ENCODE measurements around the gene LEPROT.
A peak's percentile ranks its signal among the peaks of the same experiment; 100 is the strongest.

Gene LEPROT

GRCh38 chr1:65417729-65418128 lies 2.7 kb upstream of the LEPROT start:
- in situ Hi-C loops (cut with HindIII; ENCODE audit: low sequenced_read_pairs): no loop called here
- no peak for DNase-seq (ENCODE audit: low read depth, low spot score)
- H3K4me3 ChIP-seq (ENCODE audit: low read depth, low read length): no peak overlapping the region
- TF ChIP-seq CTCF (IDR thresholded peaks at IDR 0.05; ENCODE audit: low read depth, low read length): no peak

GRCh38 chr1:65418522-65419185 lies 1.8 kb upstream of the LEPROT start:
- TF ChIP-seq CTCF (IDR thresholded peaks at IDR 0.05; ENCODE audit: low read depth, low read length): no peak
- no peak overlapping the region for H3K4me3 ChIP-seq (ENCODE audit: low read depth, low read length)
- in situ Hi-C loops (cut with HindIII; ENCODE audit: low sequenced_read_pairs): no loop called here
- DNase-seq (ENCODE audit: low read depth, low spot score): no peak

GRCh38 chr1:65419681-65420589 lies 533 bp upstream of the LEPROT start:
- no peak for TF ChIP-seq CTCF (IDR thresholded peaks at IDR 0.05; ENCODE audit: low read depth, low read length)
- H3K4me3 ChIP-seq (ENCODE audit: low read depth, low read length): peak overlapping the region; percentile 83
- in situ Hi-C loops (cut with HindIII; ENCODE audit: low sequenced_read_pairs): no loop called here
- DNase-seq (ENCODE audit: low read depth, low spot score): peak; percentile 98

GRCh38 chr1:65421351-65422025 lies 1.0 kb downstream of the LEPROT start:
- in situ Hi-C loops (cut with HindIII; ENCODE audit: low sequenced_read_pairs): no loop called here
- peak overlapping the region; percentile 83 for H3K4me3 ChIP-seq (ENCODE audit: low read depth, low read length)
- TF ChIP-seq CTCF (IDR thresholded peaks at IDR 0.05; ENCODE audit: low read depth, low read length): no peak
- no peak for DNase-seq (ENCODE audit: low read depth, low spot score)

- in situ Hi-C loops (cut with HindIII; ENCODE audit: low sequenced_read_pairs): no loop called here
- H3K4me3 ChIP-seq (ENCODE audit: low read depth, low read length): peak overlapping the region; percentile 83
- DNase-seq (ENCODE audit: low read depth, low spot score): peak; percentile 79
- no peak for TF ChIP-seq CTCF (IDR thresholded peaks at IDR 0.05; ENCODE audit: low read depth, low read length)
These were observed 2.1 kb downstream of the LEPROT start for GRCh38 chr1:65422241-65423203.

Data from astrocyte of the spinal cord (primary cell).